SU-DHL-6 (cell line): ENCODE results near the gene ASTN2.

ENCODE experiments used
- H2AFZ ChIP-seq: fragments of 200-600 bp; sonication (generic); 2 replicates; pipeline ENCODE4 v1.6.1; 2014; ENCODE audit warnings: low read depth, mild to moderate bottlenecking, moderate library complexity, mixed read lengths, antibody characterized with exemption, low read length; ENCODE audit not compliant: severe bottlenecking
- H3F3A ChIP-seq: fragments of 200-600 bp; shearing (Covaris generic); 2 replicates; pipeline ENCODE4 v1.6.0; 2016; ENCODE audit warnings: antibody characterized with exemption, mild to moderate bottlenecking; ENCODE audit not compliant: insufficient read depth
- H3K27ac ChIP-seq: fragments of 200-600 bp; sonication (generic); 2 replicates; pipeline ENCODE4 v1.5.1; 2016; ENCODE audit warnings: low read depth, mild to moderate bottlenecking, low read length, moderate library complexity, mixed read lengths
- H3K27me3 ChIP-seq: fragments of 200-600 bp; sonication (generic), shearing (Covaris generic); 2 replicates; pipeline ENCODE4 v1.6.0; 2014; ENCODE audit warnings: mild to moderate bottlenecking, low read length
- H3K36me3 ChIP-seq: fragments of 200-600 bp; sonication (generic); 2 replicates; pipeline ENCODE4 v1.6.1; 2014; ENCODE audit warnings: mild to moderate bottlenecking, low read length, mixed read lengths
- H3K4me2 ChIP-seq: fragments of 300-600, 200-600 bp; shearing (Covaris generic), sonication (generic); 2 replicates; pipeline ENCODE4 v1.6.0; 2014; ENCODE audit warnings: low read length, low read depth, mild to moderate bottlenecking; ENCODE audit not compliant: poor library complexity, severe bottlenecking
- H3K4me3 ChIP-seq: fragments of 200-600 bp; sonication (generic); 2 replicates; pipeline ENCODE4 v1.5.1; 2014; ENCODE audit warnings: antibody characterized with exemption, low read length, mild to moderate bottlenecking, mixed read lengths; ENCODE audit not compliant: insufficient read depth, poor library complexity, severe bottlenecking
- H3K79me2 ChIP-seq: fragments of 200-600 bp; sonication (generic); 2 replicates; pipeline ENCODE4 v1.6.1; 2014; ENCODE audit warnings: mild to moderate bottlenecking, low read length, moderate library complexity; ENCODE audit not compliant: insufficient read depth
- H3K9ac ChIP-seq: fragments of 200-600 bp; sonication (generic); 2 replicates; pipeline ENCODE4 v1.7.0; 2014; ENCODE audit warnings: mild to moderate bottlenecking, low read length
- H3K9me2 ChIP-seq: fragments of 200-600 bp; sonication (generic); replicated peaks from 2 replicates; pipeline ENCODE4 v1.6.1; 2014; ENCODE audit warnings: low read length; ENCODE audit not compliant: insufficient read depth
- H3K9me3 ChIP-seq: fragments of 200-600 bp; sonication (generic); 2 replicates; pipeline ENCODE4 v1.6.1; 2014; ENCODE audit warnings: low read length, mixed read lengths; ENCODE audit not compliant: insufficient read depth
- H4K20me1 ChIP-seq: fragments of 200-600 bp; sonication (generic); 2 replicates; pipeline ENCODE4 v1.6.1; 2014; ENCODE audit warnings: low read depth, mild to moderate bottlenecking, antibody characterized with exemption, low read length, moderate library complexity, mixed read lengths
- EZH2phosphoT487 ChIP-seq: fragments of 200-600 bp; sonication (generic), shearing (Covaris generic); conservative IDR thresholded peaks from 2 replicates; pipeline ENCODE4 v1.6.1; 2018; ENCODE audit warnings: mild to moderate bottlenecking, antibody characterized with exemption, low read length, moderate library complexity, mixed read lengths
- TF ChIP-seq, protein P1 (sequence below): fragments of 200-600 bp; sonication (generic); IDR thresholded peaks from one replicate; pipeline ENCODE4 v1.5.1; 2017; ENCODE audit warnings: antibody characterized with exemption, mild to moderate bottlenecking, low read length, moderate library complexity; ENCODE audit not compliant: insufficient read depth, poor library complexity, severe bottlenecking

ASTN2 gene

DNA sequence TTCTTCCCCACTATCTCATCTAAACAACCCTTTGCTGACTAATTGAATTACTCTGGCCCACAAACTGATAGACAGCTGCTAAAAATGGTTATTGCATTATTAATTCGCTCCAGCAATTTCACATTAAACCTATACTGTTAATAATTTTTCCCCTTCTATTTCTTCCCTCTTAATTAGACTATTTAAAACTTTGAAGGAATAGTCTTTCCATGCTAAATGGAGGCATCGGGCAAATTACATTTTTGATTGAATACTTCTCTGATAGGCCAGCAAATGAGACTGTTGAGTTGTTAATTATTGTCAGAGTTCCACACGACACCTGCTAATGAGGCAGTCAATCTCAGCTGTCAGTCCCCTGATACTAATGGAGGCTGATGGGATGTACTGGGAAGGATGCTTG, 485.2 kb downstream of the ASTN2 start:
- no peak overlapping the region for H2AFZ ChIP-seq
- H3K27ac ChIP-seq = no peak overlapping the region
- H3F3A ChIP-seq = no peaks in the 10 kb centered on the region
- H3K27me3 ChIP-seq = no peaks in the 10 kb centered on the region
- H3K36me3 ChIP-seq = no peaks in the 10 kb centered on the region
- no peaks in the 10 kb centered on the region for H3K9me3 ChIP-seq
- H3K4me3 ChIP-seq = no peak overlapping the region
- H3K4me2 ChIP-seq = no peak overlapping the region
- no peak overlapping the region for H3K9ac ChIP-seq
- H4K20me1 ChIP-seq = no peaks in the 10 kb centered on the region
- no peaks in the 10 kb centered on the region for H3K9me2 ChIP-seq
- no peaks in the 10 kb centered on the region for H3K79me2 ChIP-seq
- TF ChIP-seq EZH2phosphoT487 = no peak
- TF ChIP-seq, protein P1, sequence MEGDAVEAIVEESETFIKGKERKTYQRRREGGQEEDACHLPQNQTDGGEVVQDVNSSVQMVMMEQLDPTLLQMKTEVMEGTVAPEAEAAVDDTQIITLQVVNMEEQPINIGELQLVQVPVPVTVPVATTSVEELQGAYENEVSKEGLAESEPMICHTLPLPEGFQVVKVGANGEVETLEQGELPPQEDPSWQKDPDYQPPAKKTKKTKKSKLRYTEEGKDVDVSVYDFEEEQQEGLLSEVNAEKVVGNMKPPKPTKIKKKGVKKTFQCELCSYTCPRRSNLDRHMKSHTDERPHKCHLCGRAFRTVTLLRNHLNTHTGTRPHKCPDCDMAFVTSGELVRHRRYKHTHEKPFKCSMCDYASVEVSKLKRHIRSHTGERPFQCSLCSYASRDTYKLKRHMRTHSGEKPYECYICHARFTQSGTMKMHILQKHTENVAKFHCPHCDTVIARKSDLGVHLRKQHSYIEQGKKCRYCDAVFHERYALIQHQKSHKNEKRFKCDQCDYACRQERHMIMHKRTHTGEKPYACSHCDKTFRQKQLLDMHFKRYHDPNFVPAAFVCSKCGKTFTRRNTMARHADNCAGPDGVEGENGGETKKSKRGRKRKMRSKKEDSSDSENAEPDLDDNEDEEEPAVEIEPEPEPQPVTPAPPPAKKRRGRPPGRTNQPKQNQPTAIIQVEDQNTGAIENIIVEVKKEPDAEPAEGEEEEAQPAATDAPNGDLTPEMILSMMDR = no peak

DNA sequence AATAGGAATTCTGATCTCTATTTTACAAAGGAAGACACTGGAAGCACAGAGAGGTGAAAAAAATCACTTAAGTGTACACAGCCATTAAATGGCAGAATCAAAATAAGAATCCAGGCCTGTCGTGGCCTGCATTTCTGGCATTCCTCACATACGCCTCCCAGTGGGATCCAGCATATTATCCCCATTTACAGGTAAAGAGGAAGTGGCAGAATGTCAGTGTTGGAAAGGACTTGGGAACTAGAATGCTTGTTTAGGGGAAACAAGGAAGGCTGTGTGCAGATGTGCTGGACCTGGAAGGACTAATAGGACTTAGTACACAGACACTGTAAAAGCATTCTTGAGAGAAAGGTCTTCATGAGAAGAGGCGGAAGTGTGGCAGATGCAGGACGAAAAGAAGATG, 486.0 kb downstream of the ASTN2 start:
- Histone ChIP-seq H3K9me3 (no peaks in the 10 kb centered on the region), H3K4me3 (no peak overlapping the region), H3K36me3 (no peaks in the 10 kb centered on the region), H3K27me3 (no peaks in the 10 kb centered on the region), H3K27ac (no peak overlapping the region), H4K20me1 (no peaks in the 10 kb centered on the region), H2AFZ (no peak overlapping the region), H3K9ac (no peak overlapping the region), H3K4me2 (no peak overlapping the region), H3K79me2 (no peaks in the 10 kb centered on the region), H3F3A (no peaks in the 10 kb centered on the region), H3K9me2 (no peaks in the 10 kb centered on the region)
- TF ChIP-seq EZH2phosphoT487 = no peak
- TF ChIP-seq, protein P1 = no peak

DNA sequence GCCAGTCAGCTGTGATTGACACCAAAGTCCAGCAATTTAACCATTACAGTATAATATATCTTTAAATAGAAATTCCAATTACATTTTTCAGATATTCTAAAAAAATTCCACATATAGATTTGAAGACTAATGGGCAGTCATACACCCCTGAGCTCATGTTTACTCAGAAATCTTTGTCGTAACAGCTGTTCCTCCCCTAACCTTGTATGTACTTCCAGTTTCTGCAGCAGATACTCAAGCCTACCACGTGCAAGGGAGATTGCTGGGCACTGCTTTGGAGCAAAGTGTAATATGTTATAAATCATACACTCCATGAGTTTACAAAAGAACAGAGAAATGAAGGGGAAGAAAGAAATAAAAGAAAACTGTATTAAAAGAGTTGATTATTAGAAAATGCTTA, 486.6 kb downstream of the ASTN2 start:
- H3K36me3 ChIP-seq = no peaks in the 10 kb centered on the region
- H3K79me2 ChIP-seq = no peaks in the 10 kb centered on the region
- no peaks in the 10 kb centered on the region for H3K27me3 ChIP-seq
- H3K9me3 ChIP-seq = no peaks in the 10 kb centered on the region
- no peak overlapping the region for H3K4me2 ChIP-seq
- H3K27ac ChIP-seq = no peak overlapping the region
- H3K9me2 ChIP-seq = no peaks in the 10 kb centered on the region
- H3K9ac ChIP-seq = no peak overlapping the region
- TF ChIP-seq, protein P1 = no peak
- no peak for TF ChIP-seq EZH2phosphoT487
- H2AFZ ChIP-seq = no peak overlapping the region
- H3K4me3 ChIP-seq = no peak overlapping the region
- H4K20me1 ChIP-seq = no peaks in the 10 kb centered on the region
- no peaks in the 10 kb centered on the region for H3F3A ChIP-seq

DNA sequence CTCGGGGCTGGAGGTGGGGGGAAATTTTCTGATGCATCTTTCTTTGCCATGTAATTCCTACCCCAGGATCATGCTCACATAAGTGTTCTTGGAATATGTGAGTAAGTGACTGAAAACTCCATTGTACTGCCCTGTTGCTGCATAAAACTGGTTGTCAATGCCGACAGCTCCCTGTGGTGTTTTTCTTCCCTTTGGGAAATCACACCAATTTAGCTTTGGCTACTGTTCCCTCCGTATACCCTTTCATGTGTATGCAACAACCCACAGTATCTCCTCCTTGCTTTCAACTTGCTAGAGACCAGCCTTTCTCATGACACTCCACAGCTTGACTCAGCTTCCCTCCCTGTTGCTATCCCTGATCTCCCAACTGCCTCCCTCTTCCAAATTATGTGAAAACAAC, 487.1 kb downstream of the ASTN2 start:
- no peaks in the 10 kb centered on the region for H4K20me1 ChIP-seq
- no peak overlapping the region for H3K4me3 ChIP-seq
- no peak overlapping the region for H3K9ac ChIP-seq
- H3K27ac ChIP-seq = no peak overlapping the region
- H3K9me3 ChIP-seq = no peaks in the 10 kb centered on the region
- no peaks in the 10 kb centered on the region for H3F3A ChIP-seq
- H3K9me2 ChIP-seq = no peaks in the 10 kb centered on the region
- H2AFZ ChIP-seq = no peak overlapping the region
- no peaks in the 10 kb centered on the region for H3K27me3 ChIP-seq
- TF ChIP-seq, protein P1 = no peak
- H3K36me3 ChIP-seq = no peaks in the 10 kb centered on the region
- no peaks in the 10 kb centered on the region for H3K79me2 ChIP-seq
- H3K4me2 ChIP-seq = no peak overlapping the region
